HUDEP-2 (cell line): Measurements from ENCODE around the gene RFFL.

ENCODE experiments used
- DNase-seq, 76 experiments: peaks; one replicate each; lab custom pipeline; 2025; ENCODE audit not compliant: unreplicated experiment in 76 of 76; lab: John Stamatoyannopoulos, UW

RFFL gene

GRCh38 chr17:35082073-35082657, 18.7 kb upstream of the RFFL start:
- peak in 45 of 76 experiments; percentile 1 to 84 (median 43) for DNase-seq

DNA sequence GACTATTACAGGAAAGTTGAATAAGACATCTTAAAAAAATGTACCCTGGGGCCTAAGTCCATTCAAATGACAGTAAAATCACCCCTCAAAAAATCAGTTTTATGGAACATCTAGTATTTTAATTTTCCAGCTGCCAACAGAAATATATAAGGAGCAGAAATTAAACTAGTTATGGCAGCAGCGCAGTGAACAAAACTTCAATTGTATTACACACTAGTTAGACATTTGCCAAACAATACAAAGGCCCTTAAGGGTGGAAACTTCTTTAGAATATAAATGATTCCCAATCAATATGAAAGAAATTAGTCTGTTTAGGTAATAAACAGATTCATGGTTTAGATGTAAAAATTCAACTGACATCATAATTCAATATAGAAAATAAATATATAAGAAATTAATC, 18.1 kb upstream of the RFFL start:
- no peak for DNase-seq

DNA sequence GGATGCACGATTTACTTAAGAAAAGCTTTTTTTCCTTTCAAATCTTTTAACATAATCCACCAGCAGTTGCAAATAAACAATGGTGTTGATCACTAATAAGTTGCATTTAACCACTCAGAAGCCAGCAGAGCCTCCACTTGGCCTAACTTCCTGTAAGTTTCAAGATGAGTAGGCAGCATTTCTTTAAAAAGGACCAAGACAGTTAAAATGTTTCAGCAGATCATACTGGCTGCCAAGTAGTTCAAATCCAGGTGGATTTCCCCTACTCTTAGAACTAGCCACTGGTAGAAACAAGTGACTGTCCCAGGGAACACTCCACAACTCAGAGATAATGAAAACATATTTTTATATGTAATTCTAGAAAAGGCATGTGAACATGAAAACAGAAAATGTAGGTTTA, 17.0 kb upstream of the RFFL start:
- DNase-seq, result no peak

- no peak for DNase-seq
Observed at GRCh38 chr17:35079547-35080423, 16.3 kb upstream of the RFFL start.

GRCh38 chr17:35076874-35077273, 13.4 kb upstream of the RFFL start:
- DNase-seq, result no peak

- DNase-seq, result no peak
Observed at GRCh38 chr17:35074711-35075707, 11.5 kb upstream of the RFFL start.

DNA sequence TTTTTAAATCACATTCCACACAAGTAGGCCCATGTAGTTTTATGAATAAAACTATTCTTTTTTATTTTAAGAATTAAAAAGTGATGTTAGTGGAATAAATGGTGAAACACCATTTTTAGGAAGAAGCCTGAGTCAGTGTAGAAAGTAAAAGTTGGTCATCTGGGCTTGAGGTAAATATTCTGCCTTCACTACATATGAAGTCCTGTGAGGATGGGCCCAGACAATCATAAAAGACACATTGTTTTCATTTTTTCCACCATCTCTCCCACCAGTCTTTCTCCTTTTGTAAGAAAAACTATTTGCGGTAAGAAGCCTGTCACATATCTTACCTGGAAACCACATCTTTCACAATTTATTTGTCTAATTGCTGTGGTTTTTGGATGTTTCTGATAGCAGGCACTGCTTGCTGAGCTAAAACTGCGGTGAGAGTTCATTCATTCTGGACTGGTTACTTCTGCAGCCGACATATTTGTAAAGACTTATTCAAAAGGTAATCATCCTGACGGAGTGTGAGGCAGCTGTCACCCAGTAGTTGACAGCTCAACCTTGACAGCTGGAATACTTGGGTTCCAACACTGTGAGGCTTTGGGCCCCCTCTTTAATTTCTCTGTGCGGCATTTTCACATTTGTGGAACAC, 10.6 kb upstream of the RFFL start:
- no peak for DNase-seq

- no peak for DNase-seq
Observed at GRCh38 chr17:35073183-35073790, 9.8 kb upstream of the RFFL start.

GRCh38 chr17:35069311-35069710, 5.8 kb upstream of the RFFL start:
- no peak for DNase-seq

- no peak for DNase-seq
Observed at GRCh38 chr17:35068249-35068648, 4.7 kb upstream of the RFFL start.

- DNase-seq, result no peak
Observed at GRCh38 chr17:35065880-35066279, 2.4 kb upstream of the RFFL start.

GRCh38 chr17:35064516-35065215, 1.2 kb upstream of the RFFL start:
- peak in 26 of 76 experiments; percentile 4 to 86 (median 50) for DNase-seq

- no peak for DNase-seq
Observed at GRCh38 chr17:35062308-35062707, 1.2 kb downstream of the RFFL start.

DNA sequence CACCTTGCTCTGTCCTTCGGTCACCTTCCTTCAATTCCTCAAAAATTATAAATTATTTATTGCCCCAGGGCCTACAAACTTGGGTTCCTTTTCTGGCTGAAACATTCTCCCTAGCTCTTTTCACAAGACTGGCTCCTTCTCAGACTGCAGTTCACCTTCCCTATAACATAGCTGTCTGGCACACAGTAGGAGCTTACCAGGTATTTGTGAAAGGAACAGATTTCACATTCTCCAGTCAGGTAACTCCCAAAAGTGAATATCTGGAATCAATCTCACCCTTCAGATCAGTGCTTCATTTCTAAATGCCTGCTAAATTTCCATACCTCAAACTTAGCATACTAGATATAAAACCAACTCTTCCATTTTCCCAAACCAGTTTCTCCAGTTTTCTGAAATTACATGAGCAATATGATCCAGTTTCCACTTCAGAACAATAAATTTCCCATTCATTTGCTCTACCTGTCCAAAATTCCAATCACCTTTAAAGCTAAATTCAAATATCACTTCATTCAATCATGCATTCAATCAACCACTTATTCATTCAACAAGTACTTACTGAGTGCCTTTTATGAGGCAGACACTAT, 6.1 kb downstream of the RFFL start:
- no peak for DNase-seq

GRCh38 chr17:35056013-35056412, 7.5 kb downstream of the RFFL start:
- no peak for DNase-seq

DNA sequence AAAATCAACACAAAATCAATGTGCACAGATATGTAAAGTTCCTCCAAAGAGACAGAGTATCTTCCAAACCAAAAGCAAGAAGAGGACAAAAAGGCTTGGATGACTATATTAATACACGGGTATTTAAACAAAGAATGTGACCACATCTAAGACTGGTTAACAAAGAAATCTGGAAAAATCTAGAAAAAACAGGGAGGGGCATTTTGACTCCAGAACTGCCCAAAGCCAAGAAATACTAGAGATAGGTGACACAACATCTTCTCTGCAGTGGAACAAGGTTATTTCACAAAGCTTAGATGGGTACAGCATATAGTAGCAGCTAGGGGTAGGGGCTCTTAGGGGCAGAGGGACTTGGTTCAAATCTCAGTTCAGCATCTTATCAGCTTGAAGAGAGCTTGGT, 10.3 kb downstream of the RFFL start:
- DNase-seq, result no peak

DNA sequence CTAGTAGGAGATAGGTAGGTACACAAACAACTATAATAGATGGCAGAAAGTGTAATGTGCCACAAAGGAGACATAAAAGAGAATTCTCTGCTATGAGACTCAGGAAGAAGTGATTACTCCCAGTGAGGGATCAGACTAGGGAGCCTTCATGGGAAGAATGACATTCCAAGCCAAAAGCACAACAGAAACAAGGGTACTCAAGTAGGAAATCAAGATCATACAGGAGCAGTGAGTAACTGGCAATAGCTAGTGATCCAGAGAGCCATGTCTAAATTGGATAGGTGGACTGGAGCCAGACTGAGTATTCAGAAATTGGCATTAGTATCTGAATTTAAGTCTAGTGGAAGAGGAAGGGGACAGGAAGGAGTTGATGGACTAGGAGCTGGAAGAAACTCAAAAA, 10.7 kb downstream of the RFFL start:
- no peak for DNase-seq

DNA sequence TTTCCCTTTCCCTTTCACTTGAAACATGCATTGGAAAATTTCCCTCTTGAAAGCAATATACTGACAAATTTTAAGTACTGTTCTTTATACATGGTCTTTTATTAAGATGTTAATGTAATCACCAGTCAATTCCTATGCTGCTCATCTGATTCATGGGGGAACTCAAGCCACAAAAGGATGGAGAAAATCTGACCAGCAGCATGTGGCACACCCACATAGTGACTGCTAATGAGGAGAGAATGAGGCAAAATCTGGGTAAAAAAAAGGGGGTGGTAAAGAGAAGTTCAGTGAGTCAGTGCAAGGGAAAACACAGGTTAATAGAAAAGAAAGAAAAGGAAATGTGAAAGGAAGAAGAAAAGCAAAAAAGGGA, 11.3 kb downstream of the RFFL start:
- DNase-seq, result no peak

- peak in 1 of 76 experiments; percentile 30 for DNase-seq
Observed at GRCh38 chr17:35051579-35052240, 11.8 kb downstream of the RFFL start.
